Panc1 (cell line): Measurements from ENCODE around the gene FBXL17. TPM values are rescaled to one million over a fixed set of nuclear protein-coding genes. Genes with fewer than 3 reads are reported as not detected.

Experiments
- ATAC-seq: fragments of 200-7000 bp; cut with Tn5 transposase; 2 replicates; pipeline ENCODE4 v1.9.1; 2020; ENCODE audit warnings: mild to moderate bottlenecking, moderate library complexity
- BruUV-seq: library from RNA; stranded (reverse); fragments of 400-500 nt; replicated peaks from 2 replicates; lab custom pipeline; 2021; lab: Mats Ljungman, UMichigan
- CTCF ChIA-PET: fragments of 300-600 bp; sonication (Branson Sonifier 250); formaldehyde crosslinking; loops from one replicate; lab custom pipeline; 2022; ENCODE audit warnings: antibody characterized with exemption; lab: Charles Lee
- POLR2A ChIA-PET: fragments of 300-600 bp; sonication (Branson Sonifier 250); formaldehyde crosslinking; loops from one replicate; lab custom pipeline; 2022; ENCODE audit warnings: antibody characterized with exemption; lab: Charles Lee
- DNase-seq: peaks from one replicate; pipeline ENCODE4 v3.0.0-alpha.2; 2010; ENCODE audit warnings: low read depth, low spot score
- H3K27ac ChIP-seq: 2 replicates; pipeline ENCODE4 v1.5.1; 2011; ENCODE audit warnings: mild to moderate bottlenecking, low read length, inconsistent platforms
- H3K27me3 ChIP-seq: fragments of 200-500 bp; sonication (Bioruptor generic); 2 replicates; pipeline ENCODE4 v1.6.0; 2014; ENCODE audit warnings: low read length, inconsistent platforms; ENCODE audit not compliant: control insufficient read depth, insufficient read depth
- H3K36me3 ChIP-seq: fragments of 200-500 bp; sonication (Bioruptor generic); 2 replicates; pipeline ENCODE4 v1.5.1; 2014; ENCODE audit warnings: inconsistent platforms, mild to moderate bottlenecking, low read length, moderate library complexity; ENCODE audit not compliant: control insufficient read depth, insufficient read depth
- H3K4me1 ChIP-seq: 2 replicates; pipeline ENCODE4 v1.5.1; 2011; ENCODE audit warnings: inconsistent platforms, mild to moderate bottlenecking, low read length, moderate library complexity; ENCODE audit not compliant: control insufficient read depth, insufficient read depth
- H3K4me3 ChIP-seq, 2 experiments: 2 replicates each; pipeline ENCODE4 v1.5.1; 2011 to 2012; ENCODE audit warnings: low read depth in 2 of 2, low read length in 2 of 2, mild to moderate bottlenecking in 2 of 2, inconsistent platforms in 1 of 2, moderate library complexity in 1 of 2
- H3K9me3 ChIP-seq: fragments of 200-500 bp; sonication (Bioruptor generic); 2 replicates; pipeline ENCODE4 v1.5.1; 2014; ENCODE audit warnings: low read depth, mild to moderate bottlenecking, inconsistent platforms, low read length, moderate library complexity; ENCODE audit not compliant: control insufficient read depth, insufficient read depth
- CTCF ChIP-seq: fragments of 450-650 bp; IDR thresholded peaks from 2 replicates; pipeline ENCODE4 v1.5.1; 2017; ENCODE audit warnings: mild to moderate bottlenecking
- POLR2AphosphoS5 ChIP-seq: IDR thresholded peaks from 2 replicates; pipeline ENCODE4 v1.6.1; 2012; ENCODE audit warnings: mild to moderate bottlenecking, low read depth, low read length, moderate library complexity
- REST ChIP-seq, 2 experiments: IDR thresholded peaks; 2 replicates each; pipeline ENCODE4 v1.6.1; 2011 to 2012; ENCODE audit warnings: low read depth in 2 of 2, control low read depth in 1 of 2, low read length in 1 of 2, mild to moderate bottlenecking in 1 of 2, moderate library complexity in 1 of 2; ENCODE audit not compliant: insufficient read depth in 1 of 2
- SIN3A ChIP-seq: IDR thresholded peaks from 2 replicates; pipeline ENCODE4 v1.6.1; 2012; ENCODE audit warnings: low read depth, mild to moderate bottlenecking, low read length, moderate library complexity, borderline replicate concordance; ENCODE audit not compliant: insufficient read depth
- TCF7L2 ChIP-seq: IDR thresholded peaks from 2 replicates; pipeline ENCODE4 v1.6.1; 2011; ENCODE audit warnings: mild to moderate bottlenecking, low read depth, low read length, inconsistent platforms
- in situ Hi-C: cut with HindIII; loops from 2 replicates; pipeline ENCODE4 v1.10.0; 2016; ENCODE audit warnings: low sequenced_read_pairs, low pct_unique_long_range_greater_than_20kb
- intact Hi-C: fragments of 100-400 bp; cut with micrococcal nuclease; formaldehyde crosslinking; loops from one replicate; pipeline ENCODE4 v1.10.0; 2022; ENCODE audit not compliant: unreplicated experiment
- total RNA-seq: library from RNA; stranded (reverse); gene quantifications from one replicate; pipeline ENCODE4 v1.2.1, GENCODE V29; 2021; ENCODE audit not compliant: unreplicated experiment

Gene FBXL17
- total RNA-seq, 1 experiment from 2014 or later: 17.4 TPM

DNA sequence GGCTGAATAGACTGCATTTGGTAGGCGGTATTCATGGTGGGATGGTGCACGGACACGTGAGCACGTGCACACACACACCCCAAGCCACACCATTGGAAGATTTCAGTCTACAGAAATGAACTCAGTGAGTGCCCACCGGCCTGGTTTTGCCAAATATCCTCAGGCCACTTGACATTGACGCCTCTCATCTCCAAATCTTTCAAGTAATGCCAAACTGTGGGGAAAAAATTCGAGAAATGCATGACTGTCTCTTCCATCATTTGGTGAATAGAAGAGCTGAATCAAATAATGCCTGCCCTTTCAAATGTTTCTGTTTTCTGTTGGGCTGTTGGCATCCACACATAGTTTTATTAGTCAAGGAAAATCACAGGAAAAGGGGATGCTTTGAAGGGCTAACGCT lies 528.9 kb downstream of the FBXL17 start:
- POLR2A ChIA-PET: no interaction called here
- H3K9me3 ChIP-seq: no peaks in the 10 kb centered on the region
- in situ Hi-C loops: no loop called here
- H3K27ac ChIP-seq: no peak overlapping the region
- H3K4me3 ChIP-seq: no peak overlapping the region
- no peak for ATAC-seq
- intact Hi-C loops: no loop called here
- CTCF ChIA-PET: no interaction called here
- no peaks in the 10 kb centered on the region for H3K27me3 ChIP-seq
- H3K36me3 ChIP-seq: no peaks in the 10 kb centered on the region
- BruUV-seq: no TSS peak
- no peak for TF ChIP-seq TCF7L2
- no peak for TF ChIP-seq POLR2AphosphoS5
- TF ChIP-seq SIN3A: no peak
- no peak for TF ChIP-seq CTCF
- no peak for TF ChIP-seq REST (IDR thresholded peaks at IDR 0.05; ENCODE audit: insufficient read depth in 1 of 2, low read depth in 2 of 2, low read length in 1 of 2)
- no peak for DNase-seq
- H3K4me1 ChIP-seq: no peaks in the 10 kb centered on the region; the same call in 1 of the 2 replicates

- in situ Hi-C loops: no loop called here
- no peaks in the 10 kb centered on the region for H3K4me1 ChIP-seq
- H3K9me3 ChIP-seq: no peaks in the 10 kb centered on the region
- H3K27ac ChIP-seq: no peak overlapping the region
- no peak for ATAC-seq
- TF ChIP-seq SIN3A: no peak
- TF ChIP-seq REST (IDR thresholded peaks at IDR 0.05; ENCODE audit: insufficient read depth in 1 of 2, low read depth in 2 of 2, low read length in 1 of 2): no peak
- TF ChIP-seq TCF7L2: no peak
- no peak for TF ChIP-seq CTCF
- ChIA-PET POLR2A (no interaction called here), CTCF (no interaction called here)
- H3K4me3 ChIP-seq: no peak overlapping the region
- DNase-seq: no peak
- intact Hi-C loops: no loop called here
- BruUV-seq: no TSS peak
- H3K36me3 ChIP-seq: no peaks in the 10 kb centered on the region
- no peaks in the 10 kb centered on the region for H3K27me3 ChIP-seq
These were observed 532.8 kb downstream of the FBXL17 start for GRCh38 chr5:107849118-107849517.
